GM23248 (cell line): ENCODE data around the gene SPAG17.

ENCODE experiments used
- EZH2 ChIP-seq: fragments of 200-600 bp; sonication (generic); IDR thresholded peaks from 2 replicates; pipeline ENCODE4 v1.6.1; 2018; ENCODE audit warnings: antibody characterized with exemption, mild to moderate bottlenecking; ENCODE audit not compliant: insufficient read depth, poor library complexity, severe bottlenecking
- EZH2phosphoT487 ChIP-seq: fragments of 200-600 bp; sonication (generic); IDR thresholded peaks from 2 replicates; pipeline ENCODE4 v1.6.1; 2018; ENCODE audit warnings: antibody characterized with exemption, moderate library complexity, mild to moderate bottlenecking, low read depth; ENCODE audit not compliant: insufficient read depth

GRCh38 chr1:118169016-118169415 is 16.0 kb downstream of the SPAG17 start:
- no peak for TF ChIP-seq EZH2
- no peak for TF ChIP-seq EZH2phosphoT487
